Nephron (organoid): ENCODE data around the gene AKAP5.
A peak's percentile ranks its signal among the peaks of the same experiment; 100 is the strongest.

ENCODE experiments used
- H3K27ac Mint-ChIP-seq, 3 experiments: 2 replicates each; pipeline ENCODE4 v1.8.0; 2020; ENCODE audit warnings: mixed read lengths in 3 of 3, mild to moderate bottlenecking in 2 of 3, moderate library complexity in 1 of 3
- H3K27me3 Mint-ChIP-seq: 2 replicates; pipeline ENCODE4 v1.8.0; 2021; ENCODE audit warnings: low read depth, mild to moderate bottlenecking, moderate library complexity, mixed read lengths
- H3K36me3 Mint-ChIP-seq: 2 replicates; pipeline ENCODE4 v1.8.0; 2020; ENCODE audit warnings: low read depth, mixed read lengths
- H3K4me1 Mint-ChIP-seq: 2 replicates; pipeline ENCODE4 v1.8.0; 2020; ENCODE audit warnings: mixed read lengths
- H3K4me3 Mint-ChIP-seq, 3 experiments: 2 replicates each; pipeline ENCODE4 v1.8.0; 2020; ENCODE audit warnings: mild to moderate bottlenecking in 3 of 3, mixed read lengths in 3 of 3, moderate library complexity in 2 of 3
- H3K9me3 Mint-ChIP-seq: 2 replicates; pipeline ENCODE4 v1.8.0; 2020; ENCODE audit warnings: mixed read lengths
- CTCF ChIP-seq, 3 experiments: fragments of 200-600 bp; sonication (generic); IDR thresholded peaks; one replicate each; pipeline ENCODE4 v1.5.0; 2021; ENCODE audit warnings: antibody characterized with exemption in 3 of 3; ENCODE audit not compliant: unreplicated experiment in 3 of 3

The AKAP5 gene

GRCh38 chr14:64447876-64448670 lies 17.2 kb upstream of the AKAP5 start:
- Mint-ChIP-seq H3K4me3 (no peak overlapping the region), H3K36me3 (peaks cover 32% of the 10 kb centered on the region), H3K27ac (peak overlapping the region; percentile 81 to 88 (median 83)), H3K4me1 (peaks cover 21% of the 10 kb centered on the region), H3K27me3 (no peaks in the 10 kb centered on the region), H3K9me3 (no peaks in the 10 kb centered on the region)
- no peak for TF ChIP-seq CTCF (IDR thresholded peaks at IDR 0.05; ENCODE audit: unreplicated experiment in 3 of 3)

GRCh38 chr14:64450255-64450654 lies 15.0 kb upstream of the AKAP5 start:
- Mint-ChIP-seq H3K4me3 (no peak overlapping the region), H3K9me3 (no peaks in the 10 kb centered on the region), H3K4me1 (peaks cover 9% of the 10 kb centered on the region), H3K27me3 (no peaks in the 10 kb centered on the region), H3K36me3 (peaks cover 37% of the 10 kb centered on the region), H3K27ac (no peak overlapping the region)
- no peak for TF ChIP-seq CTCF (IDR thresholded peaks at IDR 0.05; ENCODE audit: unreplicated experiment in 3 of 3)

GRCh38 chr14:64454671-64455070 lies 10.6 kb upstream of the AKAP5 start:
- TF ChIP-seq CTCF (IDR thresholded peaks at IDR 0.05; ENCODE audit: unreplicated experiment in 3 of 3), result no peak
- peaks cover 45% of the 10 kb centered on the region for H3K36me3 Mint-ChIP-seq

GRCh38 chr14:64459405-64460136 lies 5.7 kb upstream of the AKAP5 start:
- Mint-ChIP-seq H3K9me3 (no peaks in the 10 kb centered on the region), H3K36me3 (peaks cover 35% of the 10 kb centered on the region), H3K4me1 (no peaks in the 10 kb centered on the region)

More at GRCh38 chr14:64454671-64455070, 10.6 kb upstream of the AKAP5 start:
- H3K4me3 Mint-ChIP-seq, result no peak overlapping the region
- H3K27me3 Mint-ChIP-seq, result no peaks in the 10 kb centered on the region
- H3K27ac Mint-ChIP-seq, result no peak overlapping the region
- H3K9me3 Mint-ChIP-seq, result no peaks in the 10 kb centered on the region
- H3K4me1 Mint-ChIP-seq, result no peaks in the 10 kb centered on the region

GRCh38 chr14:64461221-64461620 lies 4.1 kb upstream of the AKAP5 start:
- H3K27ac Mint-ChIP-seq, result no peak overlapping the region

More at GRCh38 chr14:64459405-64460136, 5.7 kb upstream of the AKAP5 start:
- TF ChIP-seq CTCF (IDR thresholded peaks at IDR 0.05; ENCODE audit: unreplicated experiment in 3 of 3), result no peak
- Mint-ChIP-seq H3K4me3 (no peak overlapping the region), H3K27ac (no peak overlapping the region), H3K27me3 (peaks cover 4% of the 10 kb centered on the region)

More at GRCh38 chr14:64461221-64461620, 4.1 kb upstream of the AKAP5 start:
- TF ChIP-seq CTCF (IDR thresholded peaks at IDR 0.05; ENCODE audit: unreplicated experiment in 3 of 3), result no peak
- Mint-ChIP-seq H3K4me1 (peaks cover 6% of the 10 kb centered on the region), H3K4me3 (no peak overlapping the region), H3K27me3 (peaks cover 9% of the 10 kb centered on the region), H3K36me3 (peaks cover 21% of the 10 kb centered on the region), H3K9me3 (no peaks in the 10 kb centered on the region)
